Stomach (tissue), 9 donors: ENCODE data around the gene PIAS2. TPM values are rescaled to one million over a fixed set of nuclear protein-coding genes. Genes with fewer than 3 reads are reported as not detected.

ENCODE experiments used
- DNase-seq, 2 donors: peaks; one replicate each; pipeline versions ENCODE4 v3.0.0 to v3.0.0-alpha.2; 2013 to 2019
- H3K27ac ChIP-seq, 5 donors: fragments of 200-600 bp in 4 of 5; sonication (generic) in 4 of 5; one replicate each; pipeline ENCODE4 v1.5.1; 2013 to 2019; ENCODE audit warnings: mild to moderate bottlenecking in 1 of 5, moderate library complexity in 1 of 5
- H3K27me3 ChIP-seq, 3 donors: fragments of 200-600 bp; sonication (generic); one replicate each; pipeline ENCODE4 v1.5.1; 2017 to 2019; ENCODE audit warnings: mixed run types in 1 of 3
- H3K36me3 ChIP-seq, 4 donors: fragments of 200-600 bp; sonication (generic); 1 replicate in 3 of 4; 2 replicates in 1 of 4; pipeline ENCODE4 v1.5.1; 2016 to 2019
- H3K4me1 ChIP-seq, 4 donors: fragments of 200-600 bp; sonication (generic); one replicate each; pipeline ENCODE4 v1.5.1; 2016 to 2019
- H3K4me3 ChIP-seq, 4 donors: fragments of 200-600 bp; sonication (generic) in 3 of 4; one replicate each; pipeline ENCODE4 v1.5.1; 2016 to 2019; ENCODE audit warnings: mild to moderate bottlenecking in 1 of 4
- H3K9me3 ChIP-seq, 4 donors: fragments of 200-600 bp; sonication (generic); one replicate each; pipeline ENCODE4 v1.5.1; 2016 to 2019
- EP300 ChIP-seq: sonication (generic); formaldehyde crosslinking; IDR thresholded peaks from one replicate; pipeline ENCODE4 v1.6.1; 2017; ENCODE audit warnings: antibody characterized with exemption
- POLR2A ChIP-seq, 4 donors: fragments of 450-650 bp; IDR thresholded peaks; one replicate each; pipeline ENCODE4 v1.6.1; 2016; ENCODE audit warnings: antibody characterized with exemption in 4 of 4, control low read depth in 2 of 4, mild to moderate bottlenecking in 1 of 4, moderate library complexity in 1 of 4
- POLR2AphosphoS5 ChIP-seq, 3 donors: sonication (generic); formaldehyde crosslinking; IDR thresholded peaks; one replicate each; pipeline ENCODE4 v1.6.1; 2016; ENCODE audit warnings: antibody characterized with exemption in 3 of 3
- WGBS, 5 donors: extraction: QIAGEN DNeasy Blood & Tissue Kit in 3 of 5; methylation state at CpG; one replicate each; pipeline versions ENCODE4 v1.1.5 to v1.1.7; 2013 to 2018; 5-methylcytosine and 5-hydroxymethylcytosine counted together
- intact Hi-C: fragments of 100-400 bp; cut with DNase I; formaldehyde crosslinking; loops from one replicate; pipeline ENCODE4 v1.15.1; 2023; ENCODE audit warnings: low total_unique reads
- polyA plus RNA-seq, 3 donors: library from polyadenylated mRNA; stranded (reverse); fragments of 200-250 nt; gene quantifications; one replicate each; pipeline ENCODE4 v1.2.3, GENCODE V29; 2013
- total RNA-seq, 5 donors: library from RNA; depleted of rRNA; stranded (reverse); fragments of >200 nt; gene quantifications; one replicate each; pipeline versions ENCODE4 v1.1.0 to v1.2.3, GENCODE V29; 2014 to 2016
- TF ChIP-seq, protein P1 (sequence below), 7 experiments: fragments of 450-650 bp in 4 of 7; fragments of 200-600 bp in 3 of 7; sonication (generic) in 3 of 7; IDR thresholded peaks; one replicate each; pipeline ENCODE4 v1.5.1; 2016 to 2019; ENCODE audit warnings: antibody characterized with exemption in 7 of 7, control low read depth in 2 of 7, mild to moderate bottlenecking in 1 of 7
- donor health status: healthy with polysubstance abuse.
- donor health status: Bipolar disorder and iron deficiency.
- donor health status: healthy.

The PIAS2 gene
- total and polyA plus RNA-seq, 8 donors: 3.4 to 83.4 (median 31.4) TPM

DNA sequence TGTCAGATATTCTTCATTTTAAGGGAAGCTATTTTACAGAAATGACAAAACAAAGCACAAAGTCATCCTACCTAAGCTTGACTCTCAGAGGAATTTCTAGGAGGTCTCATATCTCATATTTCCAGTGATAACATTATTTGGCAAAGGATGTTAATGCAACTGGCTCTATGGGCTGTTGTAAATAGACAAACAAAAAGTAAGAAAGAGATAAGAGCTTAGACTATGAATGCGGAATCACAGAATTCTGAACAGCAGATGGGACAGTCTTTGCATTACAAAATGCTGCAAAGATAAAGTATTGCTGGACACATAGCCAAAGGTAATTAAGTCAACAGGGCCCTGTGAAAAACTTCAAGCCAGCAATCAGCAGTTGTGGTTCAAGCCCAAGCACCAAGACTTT, 23.9 kb downstream of the PIAS2 start:
- intact Hi-C loops: no loop called here
- no peak overlapping the region for H3K27ac ChIP-seq
- DNase-seq: no peak
- 28 to 82% (median 51%) methylated on average over 1 of the region's 1 CpG for WGBS, 5 donors
- no peaks in the 10 kb centered on the region for H3K27me3 ChIP-seq
- peaks cover 0 to 14% (median 9%) of the 10 kb centered on the region in 4 donors for H3K9me3 ChIP-seq
- TF ChIP-seq EP300: no peak
- no peak for TF ChIP-seq POLR2A (IDR thresholded peaks at IDR 0.05)
- TF ChIP-seq POLR2AphosphoS5 (IDR thresholded peaks at IDR 0.05): no peak
- TF ChIP-seq, protein P1, sequence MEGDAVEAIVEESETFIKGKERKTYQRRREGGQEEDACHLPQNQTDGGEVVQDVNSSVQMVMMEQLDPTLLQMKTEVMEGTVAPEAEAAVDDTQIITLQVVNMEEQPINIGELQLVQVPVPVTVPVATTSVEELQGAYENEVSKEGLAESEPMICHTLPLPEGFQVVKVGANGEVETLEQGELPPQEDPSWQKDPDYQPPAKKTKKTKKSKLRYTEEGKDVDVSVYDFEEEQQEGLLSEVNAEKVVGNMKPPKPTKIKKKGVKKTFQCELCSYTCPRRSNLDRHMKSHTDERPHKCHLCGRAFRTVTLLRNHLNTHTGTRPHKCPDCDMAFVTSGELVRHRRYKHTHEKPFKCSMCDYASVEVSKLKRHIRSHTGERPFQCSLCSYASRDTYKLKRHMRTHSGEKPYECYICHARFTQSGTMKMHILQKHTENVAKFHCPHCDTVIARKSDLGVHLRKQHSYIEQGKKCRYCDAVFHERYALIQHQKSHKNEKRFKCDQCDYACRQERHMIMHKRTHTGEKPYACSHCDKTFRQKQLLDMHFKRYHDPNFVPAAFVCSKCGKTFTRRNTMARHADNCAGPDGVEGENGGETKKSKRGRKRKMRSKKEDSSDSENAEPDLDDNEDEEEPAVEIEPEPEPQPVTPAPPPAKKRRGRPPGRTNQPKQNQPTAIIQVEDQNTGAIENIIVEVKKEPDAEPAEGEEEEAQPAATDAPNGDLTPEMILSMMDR (IDR thresholded peaks at IDR 0.05): no peak
- H3K4me1 ChIP-seq: peaks cover 0 to 27% (median 6%) of the 10 kb centered on the region in 4 donors
- no peak overlapping the region for H3K4me3 ChIP-seq
- H3K36me3 ChIP-seq: peaks cover 0 to 25% (median 24%) of the 10 kb centered on the region in 4 donors

DNA sequence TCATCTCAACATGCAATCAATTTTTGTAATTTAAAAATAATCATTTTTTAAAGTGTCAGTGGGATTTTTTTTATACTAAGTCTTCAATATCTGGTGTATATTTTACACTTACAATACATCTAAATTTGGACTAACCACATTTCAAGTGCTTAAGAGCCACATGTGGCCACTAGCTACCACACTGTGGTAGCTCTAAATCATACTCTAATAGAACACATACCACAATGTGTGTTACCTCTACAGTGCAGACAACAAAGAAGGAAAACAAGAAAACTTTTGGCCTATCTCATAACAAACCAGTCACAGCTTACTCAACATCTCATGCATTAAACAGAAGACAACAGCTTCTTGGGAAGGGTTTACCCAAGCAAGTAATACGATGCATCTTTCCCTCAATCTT, 24.5 kb downstream of the PIAS2 start:
- DNase-seq: no peak
- H3K9me3 ChIP-seq: peaks cover 0 to 18% (median 13%) of the 10 kb centered on the region in 4 donors
- no peaks in the 10 kb centered on the region for H3K27me3 ChIP-seq
- TF ChIP-seq, protein P1 (IDR thresholded peaks at IDR 0.05): no peak
- TF ChIP-seq POLR2AphosphoS5 (IDR thresholded peaks at IDR 0.05) (no peak), EP300 (no peak), POLR2A (IDR thresholded peaks at IDR 0.05) (no peak)
- H3K4me3 ChIP-seq: no peak overlapping the region
- 78 to 92% (median 81%) methylated on average over 1 of the region's 1 CpG for WGBS, 5 donors
- H3K4me1 ChIP-seq: peaks cover 0 to 27% (median 6%) of the 10 kb centered on the region in 4 donors
- no peak overlapping the region for H3K27ac ChIP-seq
- H3K36me3 ChIP-seq: peaks cover 0 to 29% (median 27%) of the 10 kb centered on the region in 4 donors
- intact Hi-C loops: no loop called here

DNA sequence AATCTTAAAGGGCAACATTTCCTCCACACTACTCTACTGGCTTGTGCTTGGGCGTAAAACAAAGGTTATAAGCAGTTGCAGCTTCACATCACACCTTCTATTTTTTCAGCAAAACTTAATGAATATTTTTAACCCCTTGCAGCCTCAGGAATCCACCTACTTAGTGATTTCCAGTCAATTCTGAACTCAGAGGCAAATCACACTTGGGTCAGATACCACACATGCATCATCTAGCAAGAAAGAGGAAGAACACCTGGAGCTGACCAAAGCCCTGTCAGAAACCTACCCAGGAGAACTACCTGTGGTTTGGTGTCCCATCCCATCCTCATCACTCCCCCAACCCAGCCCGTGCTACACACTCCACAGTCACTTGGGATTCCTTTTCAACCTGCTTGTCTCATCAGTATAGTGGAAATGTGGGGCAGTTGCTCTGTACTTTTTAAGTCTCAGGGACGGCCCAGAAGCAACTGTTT, 25.5 kb downstream of the PIAS2 start:
- Histone ChIP-seq H3K27ac (no peak overlapping the region), H3K9me3 (peaks cover 0 to 21% (median 13%) of the 10 kb centered on the region in 4 donors), H3K36me3 (peaks cover 0 to 29% (median 27%) of the 10 kb centered on the region in 4 donors), H3K4me3 (no peak overlapping the region), H3K4me1 (peaks cover 0 to 27% (median 6%) of the 10 kb centered on the region in 4 donors), H3K27me3 (no peaks in the 10 kb centered on the region)
- intact Hi-C loops: no loop called here
- 79 to 87% (median 80%) methylated on average over 3 of the region's 3 CpGs for WGBS, 5 donors
- no peak for DNase-seq
- TF ChIP-seq POLR2A (IDR thresholded peaks at IDR 0.05) (no peak), POLR2AphosphoS5 (IDR thresholded peaks at IDR 0.05) (no peak), EP300 (no peak)
- TF ChIP-seq, protein P1 (IDR thresholded peaks at IDR 0.05): no peak

DNA sequence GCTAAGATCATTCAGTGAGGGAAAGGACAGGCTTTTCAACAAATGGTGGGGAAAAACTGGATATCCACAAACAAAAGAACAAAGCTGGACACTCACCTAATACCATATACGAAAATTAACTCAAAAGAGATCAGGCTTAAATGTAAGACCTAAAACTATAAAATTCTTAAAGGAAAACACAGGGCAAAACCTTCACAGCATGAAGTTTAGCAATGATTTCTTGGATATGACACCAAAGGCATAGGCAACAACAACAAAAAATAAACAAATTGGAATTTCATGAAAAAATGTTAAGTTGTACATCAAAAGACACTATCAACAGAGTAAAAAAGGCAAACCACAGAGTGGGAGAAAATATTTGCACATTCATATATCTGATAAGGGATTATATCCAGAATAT, 28.3 kb downstream of the PIAS2 start:
- peaks cover 0 to 21% (median 13%) of the 10 kb centered on the region in 4 donors for H3K9me3 ChIP-seq
- TF ChIP-seq POLR2A (IDR thresholded peaks at IDR 0.05): no peak
- TF ChIP-seq, protein P1 (IDR thresholded peaks at IDR 0.05): no peak
- no peak for TF ChIP-seq EP300
- TF ChIP-seq POLR2AphosphoS5 (IDR thresholded peaks at IDR 0.05): no peak
- no peak overlapping the region for H3K4me3 ChIP-seq
- intact Hi-C loops: no loop called here
- peaks cover 0 to 29% (median 27%) of the 10 kb centered on the region in 4 donors for H3K36me3 ChIP-seq
- H3K27me3 ChIP-seq: no peaks in the 10 kb centered on the region
- no peak for DNase-seq
- H3K27ac ChIP-seq: no peak overlapping the region
- H3K4me1 ChIP-seq: peaks cover 0 to 24% (median 7%) of the 10 kb centered on the region in 4 donors
- WGBS, 5 donors: 88 to 100% (median 98%) methylated on average over 1 of the region's 1 CpG
